Type B pancreatic cell (in vitro differentiated cells): ENCODE results near the gene GTSE1. TPM values are rescaled to one million over a fixed set of nuclear protein-coding genes. Genes with fewer than 3 reads are reported as not detected.
A peak's percentile ranks its signal among the peaks of the same experiment; 100 is the strongest.

Source experiments
- DNase-seq: peaks from one replicate; pipeline ENCODE4 v3.0.0; 2021; ENCODE audit warnings: mixed read lengths; ENCODE audit not compliant: unreplicated experiment; ENCODE audit errors: extremely low spot score
- H3K27ac Mint-ChIP-seq: 2 replicates; pipeline ENCODE4 v1.8.0; 2021; ENCODE audit warnings: mild to moderate bottlenecking, mixed read lengths
- H3K27me3 Mint-ChIP-seq: 2 replicates; pipeline ENCODE4 v1.8.0; 2021; ENCODE audit warnings: mixed read lengths
- H3K36me3 Mint-ChIP-seq: 2 replicates; pipeline ENCODE4 v1.8.0; 2021; ENCODE audit warnings: mixed read lengths
- H3K4me1 Mint-ChIP-seq: one replicate; pipeline ENCODE4 v1.8.0; 2021; ENCODE audit warnings: mixed read lengths; ENCODE audit not compliant: unreplicated experiment
- H3K4me3 Mint-ChIP-seq: 2 replicates; pipeline ENCODE4 v1.8.0; 2021; ENCODE audit warnings: mild to moderate bottlenecking, mixed read lengths
- H3K9me3 Mint-ChIP-seq: 2 replicates; pipeline ENCODE4 v1.8.0; 2021; ENCODE audit warnings: mixed read lengths
- total RNA-seq: library from RNA; stranded (reverse); gene quantifications from 2 replicates; pipeline ENCODE4 v1.2.1, GENCODE V29; 2021; ENCODE audit warnings: low replicate concordance
- TF ChIP-seq, protein P1 (sequence below): fragments of 200-600 bp; sonication (generic); conservative IDR thresholded peaks from 2 replicates; pipeline ENCODE4 v1.5.0; 2021; ENCODE audit warnings: antibody characterized with exemption, mild to moderate bottlenecking

Gene GTSE1
- total RNA-seq, 1 donor from 2014 or later = 39.6 TPM

DNA sequence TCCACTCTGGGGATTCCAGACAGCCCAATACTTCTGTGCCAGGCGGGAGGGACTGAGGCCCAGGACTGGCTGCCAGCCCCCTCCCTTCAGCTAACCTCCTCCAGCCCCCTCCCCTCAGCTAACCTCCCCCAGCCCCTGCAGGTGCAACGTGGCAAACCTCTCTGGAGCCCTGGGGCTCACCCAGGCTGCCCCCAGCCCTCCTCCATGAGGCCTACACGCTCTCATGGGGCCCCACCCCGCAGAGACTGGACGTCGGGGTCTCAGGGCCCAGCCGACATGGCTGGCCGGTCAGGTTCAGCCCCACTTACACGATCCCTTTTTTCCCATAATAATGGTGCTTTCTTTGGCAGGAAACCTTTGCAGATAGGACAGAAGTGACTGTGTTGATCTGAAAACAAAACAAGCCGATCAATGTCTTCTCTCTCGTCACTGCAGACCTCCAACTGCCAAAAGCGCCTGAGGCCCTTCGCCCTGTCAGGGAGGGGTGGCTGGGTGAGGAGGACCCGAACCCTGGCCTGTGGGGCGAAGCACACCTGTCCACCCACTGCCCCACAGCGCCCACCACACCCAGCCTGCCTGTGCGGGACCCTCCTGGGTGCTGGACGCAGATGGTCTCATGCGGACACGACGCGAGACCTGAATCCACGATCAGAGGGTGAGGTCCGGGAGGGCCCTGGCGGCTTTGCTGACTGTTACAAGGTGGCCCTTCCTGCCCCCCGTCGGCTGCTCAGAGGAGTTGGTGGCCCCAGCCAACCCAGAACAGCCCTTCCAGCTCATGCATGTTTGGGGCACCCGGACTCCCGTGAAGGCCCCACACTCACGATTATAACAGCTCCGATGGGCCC is 72.4 kb downstream of the GTSE1 start:
- TF ChIP-seq, protein P1, sequence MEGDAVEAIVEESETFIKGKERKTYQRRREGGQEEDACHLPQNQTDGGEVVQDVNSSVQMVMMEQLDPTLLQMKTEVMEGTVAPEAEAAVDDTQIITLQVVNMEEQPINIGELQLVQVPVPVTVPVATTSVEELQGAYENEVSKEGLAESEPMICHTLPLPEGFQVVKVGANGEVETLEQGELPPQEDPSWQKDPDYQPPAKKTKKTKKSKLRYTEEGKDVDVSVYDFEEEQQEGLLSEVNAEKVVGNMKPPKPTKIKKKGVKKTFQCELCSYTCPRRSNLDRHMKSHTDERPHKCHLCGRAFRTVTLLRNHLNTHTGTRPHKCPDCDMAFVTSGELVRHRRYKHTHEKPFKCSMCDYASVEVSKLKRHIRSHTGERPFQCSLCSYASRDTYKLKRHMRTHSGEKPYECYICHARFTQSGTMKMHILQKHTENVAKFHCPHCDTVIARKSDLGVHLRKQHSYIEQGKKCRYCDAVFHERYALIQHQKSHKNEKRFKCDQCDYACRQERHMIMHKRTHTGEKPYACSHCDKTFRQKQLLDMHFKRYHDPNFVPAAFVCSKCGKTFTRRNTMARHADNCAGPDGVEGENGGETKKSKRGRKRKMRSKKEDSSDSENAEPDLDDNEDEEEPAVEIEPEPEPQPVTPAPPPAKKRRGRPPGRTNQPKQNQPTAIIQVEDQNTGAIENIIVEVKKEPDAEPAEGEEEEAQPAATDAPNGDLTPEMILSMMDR = no peak
- H3K27ac Mint-ChIP-seq = no peak overlapping the region
- no peaks in the 10 kb centered on the region for H3K4me1 Mint-ChIP-seq
- H3K36me3 Mint-ChIP-seq = no peaks in the 10 kb centered on the region
- no peak overlapping the region for H3K4me3 Mint-ChIP-seq
- no peaks in the 10 kb centered on the region for H3K27me3 Mint-ChIP-seq
- H3K9me3 Mint-ChIP-seq = no peaks in the 10 kb centered on the region
- no peak for DNase-seq

DNA sequence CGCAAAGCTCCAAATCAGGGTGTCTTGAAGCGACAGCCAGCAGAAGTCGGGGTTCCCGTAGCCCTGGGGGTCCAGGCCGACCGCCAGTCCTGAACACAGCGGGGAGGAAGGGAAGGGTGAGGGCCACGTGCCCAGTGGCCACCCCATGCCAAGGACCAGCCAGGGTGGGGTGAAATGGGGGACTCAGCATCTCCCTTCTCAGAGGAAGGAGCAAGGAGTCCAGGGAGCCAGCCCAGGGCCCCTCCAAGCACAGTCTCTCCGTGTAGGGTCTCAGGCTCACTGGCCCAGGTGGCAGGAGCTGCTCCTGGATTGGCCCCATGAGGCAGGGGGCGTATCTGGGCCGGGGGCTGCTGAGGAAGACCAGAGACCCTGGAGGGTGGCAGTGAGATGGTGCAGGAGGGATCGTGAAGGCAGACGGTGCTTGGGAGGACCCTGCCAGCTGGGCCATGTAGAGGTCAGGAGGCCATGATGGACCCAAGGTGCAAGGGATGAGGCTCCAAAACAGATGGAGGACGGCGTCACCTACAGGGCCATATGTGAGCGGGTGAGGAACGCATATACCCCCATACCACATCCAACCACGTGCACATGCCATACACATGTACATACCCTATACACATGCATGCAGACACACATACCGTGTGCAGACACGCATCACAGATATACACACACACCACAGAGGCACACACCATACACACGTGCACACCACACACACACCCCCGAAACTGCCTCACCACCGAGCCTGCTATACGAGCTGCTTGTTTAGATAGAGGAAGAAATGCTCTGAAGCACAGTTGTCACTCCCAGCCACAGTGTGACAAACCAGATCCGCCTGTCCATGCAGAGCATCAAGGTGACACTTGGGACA is 73.3 kb downstream of the GTSE1 start:
- no peaks in the 10 kb centered on the region for H3K9me3 Mint-ChIP-seq
- H3K4me1 Mint-ChIP-seq = no peaks in the 10 kb centered on the region
- H3K27ac Mint-ChIP-seq = peak overlapping the region; percentile 70
- TF ChIP-seq, protein P1 = no peak
- no peak for DNase-seq
- no peaks in the 10 kb centered on the region for H3K36me3 Mint-ChIP-seq
- H3K27me3 Mint-ChIP-seq = no peaks in the 10 kb centered on the region
- H3K4me3 Mint-ChIP-seq = peak overlapping the region; percentile 17

DNA sequence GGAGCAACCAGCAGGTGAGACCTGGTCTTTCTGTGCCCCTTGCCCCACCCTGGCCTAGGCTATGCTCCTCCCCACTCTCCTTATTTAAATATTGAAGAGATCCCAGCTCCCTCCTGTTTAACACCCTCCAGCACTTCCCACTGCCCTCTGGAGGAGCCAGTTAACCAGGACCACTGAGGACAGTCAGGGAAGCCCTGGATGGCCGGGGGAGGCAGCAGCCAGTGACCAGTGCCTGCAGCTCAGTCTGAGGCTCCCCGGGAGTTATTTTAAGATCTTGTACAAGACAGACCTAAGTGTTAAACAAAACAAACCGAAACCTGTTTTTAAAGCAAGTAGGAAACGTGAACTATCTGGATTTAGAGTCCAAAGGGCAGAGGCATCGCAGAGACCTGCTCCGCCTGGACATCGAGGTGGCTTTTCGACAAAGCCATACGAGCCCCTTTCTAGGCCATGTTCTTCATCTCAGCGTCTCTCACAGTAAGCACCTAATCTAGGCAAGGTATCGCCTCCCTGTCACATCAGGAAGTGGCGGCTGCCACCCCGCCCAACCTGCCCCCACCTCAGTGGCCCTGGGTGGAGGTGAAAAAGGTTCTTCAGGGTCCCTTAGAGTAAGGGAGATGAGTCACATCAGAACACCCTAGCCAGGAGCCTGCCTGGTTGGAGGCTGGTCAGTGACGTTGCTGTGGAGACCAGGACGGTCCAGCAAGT is 74.1 kb downstream of the GTSE1 start:
- TF ChIP-seq, protein P1 = no peak
- Mint-ChIP-seq H3K27ac (peak overlapping the region; percentile 70), H3K36me3 (peaks cover 2% of the 10 kb centered on the region), H3K4me1 (no peaks in the 10 kb centered on the region), H3K9me3 (peaks cover 2% of the 10 kb centered on the region), H3K27me3 (no peaks in the 10 kb centered on the region), H3K4me3 (peak overlapping the region; percentile 17)
- no peak for DNase-seq

DNA sequence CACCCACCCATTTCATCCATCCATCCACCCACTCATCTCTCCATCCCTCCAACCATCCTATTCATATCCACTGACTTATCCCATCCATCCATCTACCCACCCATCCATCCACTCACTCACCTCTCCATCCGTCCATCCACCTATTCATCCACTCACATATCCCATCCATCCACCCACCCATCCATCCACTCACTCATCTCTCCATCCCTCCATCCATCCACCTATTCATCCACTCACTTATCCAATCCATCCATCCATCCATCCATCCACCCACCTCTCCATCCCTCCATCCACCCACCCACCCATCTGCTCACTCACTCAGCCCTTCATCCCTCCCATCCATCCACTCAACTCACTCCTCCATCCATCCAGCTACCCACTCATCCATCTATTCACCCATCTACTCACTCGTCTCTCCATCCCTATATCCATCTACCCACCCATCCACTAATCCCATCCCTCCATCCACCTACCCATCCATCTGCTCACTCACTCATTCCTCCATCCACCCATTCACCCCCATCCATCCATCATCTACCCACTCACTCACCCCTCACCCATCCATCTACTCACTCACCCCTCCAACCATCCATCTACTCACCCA is 75.1 kb downstream of the GTSE1 start:
- Mint-ChIP-seq H3K27me3 (no peaks in the 10 kb centered on the region), H3K27ac (no peak overlapping the region), H3K4me1 (peaks cover 2% of the 10 kb centered on the region), H3K36me3 (peaks cover 6% of the 10 kb centered on the region), H3K4me3 (no peak overlapping the region), H3K9me3 (peaks cover 5% of the 10 kb centered on the region)
- TF ChIP-seq, protein P1 = no peak
- DNase-seq = no peak

DNA sequence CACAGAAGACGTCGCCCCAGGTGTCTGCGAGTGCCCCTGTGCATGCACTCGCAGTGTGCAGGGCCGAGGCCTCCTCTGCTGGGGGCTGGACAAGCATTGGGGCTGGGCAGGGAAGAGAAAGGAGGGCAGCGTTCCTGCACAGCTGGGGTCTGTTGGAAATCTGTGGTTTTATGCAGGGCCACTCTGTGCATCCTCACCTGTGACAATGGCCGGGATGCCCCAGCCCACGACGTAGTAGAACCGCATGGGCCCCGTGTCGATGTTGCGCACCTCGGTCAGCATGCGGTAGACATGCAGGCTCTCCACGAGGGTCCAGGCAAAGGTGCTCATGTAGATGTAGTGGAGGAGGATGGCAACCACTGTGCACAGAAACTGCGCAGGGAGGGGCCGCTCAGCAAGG is 76.0 kb downstream of the GTSE1 start:
- Mint-ChIP-seq H3K36me3 (peaks cover 6% of the 10 kb centered on the region), H3K27me3 (no peaks in the 10 kb centered on the region), H3K4me3 (no peak overlapping the region), H3K4me1 (peaks cover 11% of the 10 kb centered on the region), H3K27ac (peak overlapping the region; percentile 43), H3K9me3 (peaks cover 5% of the 10 kb centered on the region)
- no peak for DNase-seq
- TF ChIP-seq, protein P1 = no peak
